SK-N-SH (cell line): ENCODE results near the gene SULT1C2. TPM values are rescaled to one million over a fixed set of nuclear protein-coding genes. Genes with fewer than 3 reads are reported as not detected.

Source experiments
- CTCF ChIA-PET: fragments of 300-600, 350-600 bp; formaldehyde crosslinking; extraction: SDS; loops from one replicate; lab custom pipeline; 2021; lab: Yijun Ruan, JAX
- POLR2A ChIA-PET: fragments of 350-600 bp; sonication (Branson Sonifier 250); formaldehyde crosslinking; extraction: SDS; loops from one replicate; lab custom pipeline; 2020; ENCODE audit warnings: antibody characterized with exemption, inconsistent platforms; lab: Yijun Ruan, JAX
- DNase-seq: peaks from one replicate; pipeline ENCODE4 v3.0.0; 2012
- H2AFZ ChIP-seq: fragments of 200-600 bp; sonication (generic); 2 replicates; pipeline ENCODE4 v1.8.1; 2016; ENCODE audit warnings: antibody characterized with exemption, mild to moderate bottlenecking, low read depth
- H3F3A ChIP-seq: fragments of 200-600 bp; sonication (generic); replicated peaks from 2 replicates; pipeline ENCODE3; 2016; ENCODE audit warnings: antibody characterized with exemption, mild to moderate bottlenecking; ENCODE audit not compliant: insufficient read depth
- H3K27ac ChIP-seq, 2 experiments: fragments of 200-500 bp in 1 of 2; fragments of 200-600 bp in 1 of 2; sonication (Bioruptor generic) in 1 of 2; sonication (generic), shearing (Covaris generic) in 1 of 2; 2 replicates each; pipeline versions ENCODE4 v1.5.1 to v1.6.1; 2014 to 2016; ENCODE audit warnings: low read depth in 2 of 2, inconsistent platforms in 1 of 2, low read length in 1 of 2, mild to moderate bottlenecking in 1 of 2, mixed read lengths in 1 of 2
- H3K27me3 ChIP-seq: fragments of 200-600 bp; sonication (generic), shearing (Covaris generic); 2 replicates; pipeline ENCODE4 v1.6.1; 2016; ENCODE audit warnings: mixed run types; ENCODE audit not compliant: insufficient read depth
- H3K36me3 ChIP-seq, 2 experiments: fragments of 200-500 bp in 1 of 2; fragments of 200-600 bp in 1 of 2; sonication (Bioruptor generic) in 1 of 2; sonication (generic) in 1 of 2; replicated peaks in 1 of 2; 2 replicates each; pipeline versions ENCODE3 to v1.5.1; 2014 to 2016; ENCODE audit warnings: low read length in 1 of 2, mild to moderate bottlenecking in 1 of 2; ENCODE audit not compliant: insufficient read depth in 2 of 2, control insufficient read depth in 1 of 2
- H3K4me1 ChIP-seq, 2 experiments: fragments of 200-500 bp in 1 of 2; fragments of 200-600 bp in 1 of 2; sonication (Bioruptor generic) in 1 of 2; sonication (generic), shearing (Covaris generic) in 1 of 2; 2 replicates each; pipeline versions ENCODE4 v1.5.1 to v1.6.1; 2014 to 2016; ENCODE audit warnings: low read depth in 1 of 2, low read length in 1 of 2, mixed run types in 1 of 2; ENCODE audit not compliant: insufficient read depth in 2 of 2, control insufficient read depth in 1 of 2
- H3K4me2 ChIP-seq: fragments of 200-600 bp; sonication (generic), shearing (Covaris generic); 2 replicates; pipeline ENCODE4 v1.6.1; 2017; ENCODE audit warnings: mixed run types
- H3K4me3 ChIP-seq, 2 experiments: fragments of 200-500 bp in 1 of 2; fragments of 200-600 bp in 1 of 2; sonication (Bioruptor generic) in 1 of 2; sonication (generic), shearing (Covaris generic) in 1 of 2; 2 replicates each; pipeline versions ENCODE4 v1.5.1 to v1.8.1; 2014 to 2016; ENCODE audit warnings: low read depth in 2 of 2, inconsistent platforms in 1 of 2, low read length in 1 of 2, mild to moderate bottlenecking in 1 of 2, mixed read lengths in 1 of 2, moderate library complexity in 1 of 2
- H3K79me2 ChIP-seq: fragments of 200-600 bp; sonication (generic); 2 replicates; pipeline ENCODE4 v1.8.1; 2017; ENCODE audit warnings: mild to moderate bottlenecking; ENCODE audit not compliant: insufficient read depth
- H3K9ac ChIP-seq: fragments of 200-600 bp; sonication (generic); 2 replicates; pipeline ENCODE4 v1.6.1; 2017; ENCODE audit warnings: mixed run types
- H3K9me2 ChIP-seq: fragments of 200-600 bp; sonication (generic); 2 replicates; pipeline ENCODE4 v1.6.1; 2017; ENCODE audit warnings: mixed run types
- H3K9me3 ChIP-seq: fragments of 200-600 bp; sonication (generic); 2 replicates; pipeline ENCODE4 v1.6.1; 2017; ENCODE audit warnings: mixed run types, mild to moderate bottlenecking, moderate library complexity
- H4K20me1 ChIP-seq: fragments of 200-600 bp; sonication (generic); 2 replicates; pipeline ENCODE4 v1.6.1; 2017; ENCODE audit warnings: mild to moderate bottlenecking, mixed run types; ENCODE audit not compliant: insufficient read depth
- CHD2 ChIP-seq: fragments of 150-350 bp; IDR thresholded peaks from 2 replicates; pipeline ENCODE4 v1.6.1; 2018; ENCODE audit warnings: low read length; ENCODE audit not compliant: partially characterized antibody
- CTCF ChIP-seq: fragments of 200-600 bp; sonication (generic); IDR thresholded peaks from 2 replicates; pipeline ENCODE4 v1.6.1; 2017; ENCODE audit warnings: antibody characterized with exemption, mild to moderate bottlenecking, moderate library complexity
- EP300 ChIP-seq, 2 experiments: IDR thresholded peaks; 2 replicates each; pipeline versions ENCODE4 v1.4.0 to v1.6.1; 2012; ENCODE audit warnings: borderline replicate concordance in 1 of 2, low read depth in 1 of 2, low read length in 1 of 2
- EZH2phosphoT487 ChIP-seq: fragments of 200-600 bp; sonication (generic); IDR thresholded peaks from 2 replicates; pipeline ENCODE4 v1.6.1; 2017; ENCODE audit warnings: low read depth, mixed run types, mild to moderate bottlenecking, antibody characterized with exemption, moderate library complexity, borderline replicate concordance
- IRF3 ChIP-seq: fragments of 150-350 bp; IDR thresholded peaks from 2 replicates; pipeline ENCODE4 v1.6.1; 2016; ENCODE audit warnings: mild to moderate bottlenecking, low read depth, low read length
- MEF2A ChIP-seq: IDR thresholded peaks from 2 replicates; pipeline ENCODE4 v1.4.0; 2012; ENCODE audit warnings: low read depth, borderline replicate concordance
- NFIC ChIP-seq: IDR thresholded peaks from 2 replicates; pipeline ENCODE4 v1.4.0; 2012; ENCODE audit warnings: borderline replicate concordance
- NRF1 ChIP-seq: IDR thresholded peaks from 2 replicates; pipeline ENCODE4 v1.6.1; 2012; ENCODE audit warnings: low read depth, mild to moderate bottlenecking, low read length
- PBX3 ChIP-seq: IDR thresholded peaks from 2 replicates; pipeline ENCODE4; 2012
- RCOR1 ChIP-seq: fragments of 150-350 bp; IDR thresholded peaks from 2 replicates; pipeline ENCODE4 v1.6.1; 2017; ENCODE audit warnings: antibody characterized with exemption, low read length
- REST ChIP-seq: IDR thresholded peaks from 2 replicates; pipeline ENCODE4 v1.6.1; 2012; ENCODE audit warnings: mild to moderate bottlenecking, low read depth, low read length, moderate library complexity
- RFX5 ChIP-seq: IDR thresholded peaks from 2 replicates; pipeline ENCODE4 v1.6.1; 2012; ENCODE audit warnings: mild to moderate bottlenecking, improper control_type of control experiment, low read length
- TEAD4 ChIP-seq: IDR thresholded peaks from 2 replicates; pipeline ENCODE4 v1.4.0; 2012; ENCODE audit warnings: mild to moderate bottlenecking, borderline replicate concordance; ENCODE audit not compliant: insufficient read depth
- polyA plus RNA-seq, 3 experiments: library from polyadenylated mRNA; depleted of rRNA; stranded (reverse); fragments of >200 nt; gene quantifications; 2 replicates each; pipeline ENCODE4 v1.2.3, GENCODE V29; 2012

SULT1C2 gene
- polyA plus RNA-seq, 1 of the 3 experiments (the other 2 are of a cell fraction) = not detected

- TF ChIP-seq IRF3 = no peak
- no peak for TF ChIP-seq NRF1
These were observed 26.0 kb downstream of the SULT1C2 start (continued) for GRCh38 chr2:108314586-108315296.

- CTCF ChIA-PET = no interaction called here
- Histone ChIP-seq H3K4me1 (peaks cover 0 to 2% of the 10 kb centered on the region in 2 experiments; a peak in 1 of 4 replicates), H3F3A (no peaks in the 10 kb centered on the region), H3K9ac (no peak overlapping the region), H2AFZ (no peak overlapping the region), H3K4me2 (no peak overlapping the region)
- no peak for TF ChIP-seq RFX5
- TF ChIP-seq REST = no peak
- no peak for TF ChIP-seq NFIC
- TF ChIP-seq EZH2phosphoT487 = no peak
- TF ChIP-seq CHD2 = no peak
- no peak for TF ChIP-seq MEF2A
- TF ChIP-seq EP300 (IDR thresholded peaks at IDR 0.05; ENCODE audit: borderline replicate concordance in 1 of 2, low read depth in 1 of 2, low read length in 1 of 2) = no peak
- TF ChIP-seq TEAD4 = no peak
- TF ChIP-seq RCOR1 = no peak
- TF ChIP-seq PBX3 = no peak
- no peak for TF ChIP-seq CTCF
- TF ChIP-seq, all 33 proteins: peak for 0
- H3K27ac ChIP-seq = no peak overlapping the region
- H3K4me3 ChIP-seq = no peak overlapping the region
- no peaks in the 10 kb centered on the region for H3K9me3 ChIP-seq
- H3K36me3 ChIP-seq = no peaks in the 10 kb centered on the region
- no peak for DNase-seq
- POLR2A ChIA-PET = interaction anchor here (0.6 kb wide), 1 partner anchor 17 kb away, joined by 6 read pairs; no protein-coding TSS in a partner anchor
- no peaks in the 10 kb centered on the region for H4K20me1 ChIP-seq
- no peaks in the 10 kb centered on the region for H3K79me2 ChIP-seq
- no peaks in the 10 kb centered on the region for H3K9me2 ChIP-seq
- no peaks in the 10 kb centered on the region for H3K27me3 ChIP-seq
These were observed 26.8 kb downstream of the SULT1C2 start for GRCh38 chr2:108315444-108315934.
